Measurements from ENCODE around the gene CRACDL. TPM values are rescaled to one million over a fixed set of nuclear protein-coding genes. Genes with fewer than 3 reads are reported as not detected.

Gene CRACDL
- total RNA-seq, 1 experiment from 2014 or later = not detected

- H3K9ac ChIP-seq (ENCODE audit: low read length) = no peak overlapping the region
- TF ChIP-seq EZH2 (IDR thresholded peaks at IDR 0.05; ENCODE audit: low read length, unreplicated experiment) = no peak
- TF ChIP-seq EZH2phosphoT487 (IDR thresholded peaks at IDR 0.05; ENCODE audit: borderline replicate concordance, low read length) = no peak
- no peak for TF ChIP-seq CTCF (conservative IDR thresholded peaks at IDR 0.05; ENCODE audit: low read depth, low read length)
Observed at GRCh38 chr2:98874186-98874689, 61.8 kb downstream of the CRACDL start.

GRCh38 chr2:98872526-98872925 is 63.5 kb downstream of the CRACDL start:
- no peaks in the 10 kb centered on the region for H4K20me1 ChIP-seq (ENCODE audit: low read length)
- H3K9me3 ChIP-seq (ENCODE audit: low read length) = no peaks in the 10 kb centered on the region
- TF ChIP-seq EZH2phosphoT487 (IDR thresholded peaks at IDR 0.05; ENCODE audit: borderline replicate concordance, low read length) = no peak
- TF ChIP-seq CTCF (conservative IDR thresholded peaks at IDR 0.05; ENCODE audit: low read depth, low read length) = no peak
- TF ChIP-seq EZH2 (IDR thresholded peaks at IDR 0.05; ENCODE audit: low read length, unreplicated experiment) = no peak
- intact Hi-C loops (cut with micrococcal nuclease) = no loop called here
- H3K9me2 ChIP-seq (replicated peaks; ENCODE audit: low read length) = no peaks in the 10 kb centered on the region
- no peak overlapping the region for H3K4me3 ChIP-seq (ENCODE audit: low read length)
- no peak overlapping the region for H3K9ac ChIP-seq (ENCODE audit: low read length)
- CTCF ChIA-PET = no interaction called here
- H3K27ac ChIP-seq (ENCODE audit: low read length) = no peak overlapping the region
- H3K4me2 ChIP-seq (ENCODE audit: low read length) = no peak overlapping the region
- BruUV-seq (replicated peaks) = no TSS peak
- H3K79me2 ChIP-seq (ENCODE audit: low read length) = no peaks in the 10 kb centered on the region
- DNase-seq (no peak), ATAC-seq (no peak)
- peaks cover 29% of the 10 kb centered on the region for H3K4me1 ChIP-seq (ENCODE audit: insufficient read depth, low read length)
- no peak overlapping the region for H2AFZ ChIP-seq (ENCODE audit: low read length)
- H3K36me3 ChIP-seq (ENCODE audit: low read depth, low read length) = no peaks in the 10 kb centered on the region
- no peaks in the 10 kb centered on the region for H3F3A ChIP-seq (ENCODE audit: low read length, unreplicated experiment)
- H3K27me3 ChIP-seq (ENCODE audit: low read length) = no peaks in the 10 kb centered on the region
- POLR2A ChIA-PET (ENCODE audit: unreplicated experiment) = no interaction called here

More at GRCh38 chr2:98874186-98874689, 61.8 kb downstream of the CRACDL start:
- ChIA-PET CTCF (no interaction called here), POLR2A (ENCODE audit: unreplicated experiment) (no interaction called here)
- intact Hi-C loops (cut with micrococcal nuclease) = no loop called here
- no TSS peak for BruUV-seq (replicated peaks)
- no peaks in the 10 kb centered on the region for H3K36me3 ChIP-seq (ENCODE audit: low read depth, low read length)
- H4K20me1 ChIP-seq (ENCODE audit: low read length) = no peaks in the 10 kb centered on the region
- H2AFZ ChIP-seq (ENCODE audit: low read length) = no peak overlapping the region
- H3K27ac ChIP-seq (ENCODE audit: low read length) = no peak overlapping the region
- no peaks in the 10 kb centered on the region for H3K9me3 ChIP-seq (ENCODE audit: low read length)
- no peaks in the 10 kb centered on the region for H3K79me2 ChIP-seq (ENCODE audit: low read length)
- H3K4me3 ChIP-seq (ENCODE audit: low read length) = no peak overlapping the region
- no peaks in the 10 kb centered on the region for H3K27me3 ChIP-seq (ENCODE audit: low read length)
- peaks cover 12% of the 10 kb centered on the region for H3K4me1 ChIP-seq (ENCODE audit: insufficient read depth, low read length)
- DNase-seq (no peak), ATAC-seq (no peak)
- no peaks in the 10 kb centered on the region for H3K9me2 ChIP-seq (replicated peaks; ENCODE audit: low read length)
- H3F3A ChIP-seq (ENCODE audit: low read length, unreplicated experiment) = no peaks in the 10 kb centered on the region
- no peak overlapping the region for H3K4me2 ChIP-seq (ENCODE audit: low read length)

GRCh38 chr2:98871506-98871905 is 64.5 kb downstream of the CRACDL start:
- ATAC-seq = no peak
- CTCF ChIA-PET = no interaction called here

More at GRCh38 chr2:98871506-98871905, 64.5 kb downstream of the CRACDL start:
- Histone ChIP-seq H3K27me3 (ENCODE audit: low read length) (no peaks in the 10 kb centered on the region), H3K79me2 (ENCODE audit: low read length) (no peaks in the 10 kb centered on the region), H2AFZ (ENCODE audit: low read length) (no peak overlapping the region), H3K4me3 (ENCODE audit: low read length) (no peak overlapping the region), H3K27ac (ENCODE audit: low read length) (no peak overlapping the region), H3K9me3 (ENCODE audit: low read length) (no peaks in the 10 kb centered on the region), H3K4me2 (ENCODE audit: low read length) (no peak overlapping the region), H3K36me3 (ENCODE audit: low read depth, low read length) (no peaks in the 10 kb centered on the region), H3F3A (ENCODE audit: low read length, unreplicated experiment) (no peaks in the 10 kb centered on the region), H3K9ac (ENCODE audit: low read length) (no peak overlapping the region), H3K4me1 (ENCODE audit: insufficient read depth, low read length) (peaks cover 29% of the 10 kb centered on the region), H4K20me1 (ENCODE audit: low read length) (no peaks in the 10 kb centered on the region), H3K9me2 (replicated peaks; ENCODE audit: low read length) (no peaks in the 10 kb centered on the region)
- DNase-seq = no peak
- TF ChIP-seq EZH2 (IDR thresholded peaks at IDR 0.05; ENCODE audit: low read length, unreplicated experiment) = no peak
- TF ChIP-seq EZH2phosphoT487 (IDR thresholded peaks at IDR 0.05; ENCODE audit: borderline replicate concordance, low read length) = no peak
- no peak for TF ChIP-seq CTCF (conservative IDR thresholded peaks at IDR 0.05; ENCODE audit: low read depth, low read length)
- intact Hi-C loops (cut with micrococcal nuclease) = no loop called here
- BruUV-seq (replicated peaks) = no TSS peak
- POLR2A ChIA-PET (ENCODE audit: unreplicated experiment) = no interaction called here

All from PC-3 (cell line).